Kidney epithelial cell (primary cell): ENCODE measurements around the gene PPP1R3G. TPM values are rescaled to one million over a fixed set of nuclear protein-coding genes. Genes with fewer than 3 reads are reported as not detected.

Experiments
- DNase-seq: peaks from one replicate; pipeline ENCODE4 v3.0.0-alpha.2; 2010; ENCODE audit warnings: low read depth
- H3K27me3 ChIP-seq: 2 replicates; pipeline ENCODE4 v1.6.0; 2011; ENCODE audit warnings: low read length; ENCODE audit not compliant: control insufficient read depth, insufficient read depth
- H3K36me3 ChIP-seq: 2 replicates; pipeline ENCODE4 v1.5.1; 2011; ENCODE audit warnings: low read length; ENCODE audit not compliant: control insufficient read depth, insufficient read depth
- H3K4me3 ChIP-seq: 2 replicates; pipeline ENCODE4 v1.5.1; 2011; ENCODE audit warnings: low read depth, mild to moderate bottlenecking, control low read depth, low read length
- CTCF ChIP-seq: IDR thresholded peaks from 2 replicates; pipeline ENCODE4 v1.5.1; 2011; ENCODE audit warnings: mild to moderate bottlenecking, moderate library complexity, low read length, control low read depth, inconsistent platforms; ENCODE audit not compliant: insufficient read depth, poor library complexity, severe bottlenecking
- total RNA-seq: library from RNA; depleted of rRNA; stranded (reverse); fragments of >200 nt; gene quantifications from 2 replicates; pipeline ENCODE4 v1.2.3, GENCODE V29; 2015

Gene PPP1R3G
- total RNA-seq, 1 donor from 2014 or later, result 0.96 TPM

GRCh38 chr6:5110246-5110645 is 25.1 kb downstream of the PPP1R3G start:
- H3K4me3 ChIP-seq, result no peak overlapping the region
- TF ChIP-seq CTCF, result no peak
- H3K27me3 ChIP-seq, result no peaks in the 10 kb centered on the region
- DNase-seq, result no peak
- H3K36me3 ChIP-seq, result no peaks in the 10 kb centered on the region

GRCh38 chr6:5111626-5112025 is 26.5 kb downstream of the PPP1R3G start:
- Histone ChIP-seq H3K27me3 (no peaks in the 10 kb centered on the region), H3K36me3 (no peaks in the 10 kb centered on the region), H3K4me3 (no peak overlapping the region)
- no peak for DNase-seq
- TF ChIP-seq CTCF, result no peak

GRCh38 chr6:5112066-5112799 is 27.1 kb downstream of the PPP1R3G start:
- DNase-seq, result no peak
- no peak for TF ChIP-seq CTCF
- Histone ChIP-seq H3K27me3 (no peaks in the 10 kb centered on the region), H3K36me3 (no peaks in the 10 kb centered on the region), H3K4me3 (no peak overlapping the region)

GRCh38 chr6:5113096-5113495 is 28.0 kb downstream of the PPP1R3G start:
- TF ChIP-seq CTCF, result no peak
- no peaks in the 10 kb centered on the region for H3K36me3 ChIP-seq
- H3K27me3 ChIP-seq, result no peaks in the 10 kb centered on the region
- no peak overlapping the region for H3K4me3 ChIP-seq
- no peak for DNase-seq

- peak; percentile 1 for TF ChIP-seq CTCF
- Histone ChIP-seq H3K27me3 (no peaks in the 10 kb centered on the region), H3K36me3 (no peaks in the 10 kb centered on the region), H3K4me3 (no peak overlapping the region)
- no peak for DNase-seq
Observed at GRCh38 chr6:5115168-5115567, 30.0 kb downstream of the PPP1R3G start.
